ENCODE measurements around the gene HOXA2.

The HOXA2 gene

GRCh38 chr7:27078616-27079233 is 23.8 kb downstream of the HOXA2 start:
- no peak for DNase-seq (ENCODE audit: low read depth in 2 of 2)

DNA sequence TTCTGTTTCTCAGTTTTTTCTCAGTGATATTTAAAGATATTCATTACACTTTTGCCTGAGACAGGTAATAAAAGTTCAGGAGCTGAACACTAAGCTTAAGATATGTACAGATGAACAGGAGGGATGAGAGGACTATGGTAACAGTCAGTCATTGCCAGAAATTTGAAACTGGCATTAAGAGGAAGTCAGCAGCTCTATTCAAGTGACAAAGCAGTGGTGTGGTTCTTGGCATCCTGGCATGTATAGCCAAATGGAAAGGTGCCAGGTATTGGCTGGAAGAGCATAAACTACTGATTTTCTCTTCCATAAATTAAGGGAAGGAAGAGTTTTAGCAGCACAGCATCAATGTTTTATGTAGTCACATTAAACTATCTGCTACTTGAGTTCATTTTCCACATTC is 29.4 kb downstream of the HOXA2 start:
- no peak for DNase-seq (ENCODE audit: low read depth in 2 of 2)

GRCh38 chr7:27071622-27072390 is 30.7 kb downstream of the HOXA2 start:
- no peak for DNase-seq (ENCODE audit: low read depth in 2 of 2)

- DNase-seq (ENCODE audit: low read depth in 2 of 2) = no peak
Measured at GRCh38 chr7:27068259-27068658, 34.2 kb downstream of the HOXA2 start.

- DNase-seq (ENCODE audit: low read depth in 2 of 2) = no peak
Measured at GRCh38 chr7:27066148-27066547, 36.3 kb downstream of the HOXA2 start.

GRCh38 chr7:27065709-27066108 is 36.8 kb downstream of the HOXA2 start:
- no peak for DNase-seq (ENCODE audit: low read depth in 2 of 2)

- DNase-seq (ENCODE audit: low read depth in 2 of 2) = no peak
Measured at GRCh38 chr7:27064661-27065060, 37.8 kb downstream of the HOXA2 start.

GRCh38 chr7:27064159-27064558 is 38.3 kb downstream of the HOXA2 start:
- DNase-seq (ENCODE audit: low read depth in 2 of 2) = no peak

DNA sequence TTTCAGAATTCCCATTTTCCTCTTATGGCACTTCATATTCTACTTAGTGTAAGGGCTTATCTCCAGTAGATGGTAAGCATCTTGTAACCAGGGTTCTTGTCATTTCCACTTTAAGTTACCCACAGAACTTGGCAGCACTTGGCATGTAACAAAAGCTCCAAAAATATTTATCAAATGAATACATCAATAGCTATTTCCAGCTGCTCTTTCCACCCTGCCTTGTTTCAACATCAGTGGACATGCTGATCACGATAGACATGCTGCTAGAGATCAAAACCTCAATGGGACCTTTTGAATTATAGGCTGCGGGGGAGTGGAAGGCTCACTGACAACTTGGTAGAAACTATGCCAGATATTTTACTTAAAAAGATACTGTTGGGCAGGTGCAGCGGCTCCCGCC is 39.5 kb downstream of the HOXA2 start:
- DNase-seq (ENCODE audit: low read depth in 2 of 2) = no peak

DNA sequence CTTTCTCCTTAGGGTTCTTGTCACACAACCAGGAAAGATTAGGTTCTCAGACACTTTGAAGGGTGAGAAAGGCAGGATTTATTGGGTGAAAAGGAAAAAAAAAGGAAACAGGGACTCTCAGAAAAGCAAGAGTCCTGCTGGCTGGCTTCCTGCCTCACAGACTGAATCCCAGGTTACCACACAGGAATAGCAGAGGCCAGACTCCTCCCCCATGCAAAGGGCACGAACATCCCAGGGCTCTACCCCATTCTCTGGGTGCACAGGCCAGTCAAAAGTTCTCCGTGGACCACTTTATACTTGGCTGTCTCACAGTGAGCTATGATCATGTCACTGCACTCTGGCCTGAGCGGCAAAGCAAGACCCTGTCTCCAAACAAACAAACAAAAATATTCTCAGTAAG is 49.3 kb downstream of the HOXA2 start:
- DNase-seq (ENCODE audit: low read depth in 2 of 2) = no peak

DNA sequence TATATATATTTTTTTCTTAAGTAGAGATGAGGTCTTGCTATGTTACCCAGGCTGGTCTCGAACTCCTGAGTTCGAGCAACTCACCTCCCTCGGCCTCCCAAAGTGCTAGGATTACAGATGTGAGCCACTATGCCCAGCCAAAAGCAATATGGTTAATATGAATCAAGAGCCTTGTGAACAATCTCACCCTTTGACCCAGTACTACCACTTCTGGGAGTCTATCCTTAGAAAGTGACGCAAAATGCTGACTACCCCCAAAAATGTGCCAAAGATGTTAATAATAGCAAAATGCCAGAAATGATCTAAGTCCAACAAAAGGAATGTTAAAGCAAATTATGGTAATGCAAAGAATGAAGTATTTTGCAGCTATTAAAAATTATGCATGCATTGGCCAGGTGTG is 51.0 kb downstream of the HOXA2 start:
- no peak for DNase-seq (ENCODE audit: low read depth in 2 of 2)

Data from stimulated activated CD8-positive, alpha-beta memory T cell treated with anti-CD3 and anti-CD28 coated beads, Interleukin-2, amount 100 ng/mL, for 48 hours (primary cell).